GM18909 (cell line): ENCODE data around the gene LRRC31.

Source experiments
- ATAC-seq: cut with Tn5 transposase; IDR thresholded peaks from one replicate; pipeline ENCODE4 v1.9.1; 2021; ENCODE audit warnings: mild to moderate bottlenecking; ENCODE audit not compliant: unreplicated experiment, poor library complexity

The LRRC31 gene

GRCh38 chr3:169818316-169818715 is 51.4 kb downstream of the LRRC31 start:
- no peak for ATAC-seq

- ATAC-seq, result no peak
Observed at GRCh38 chr3:169815590-169816150, 54.1 kb downstream of the LRRC31 start.

- ATAC-seq, result peak; percentile 91
Observed at GRCh38 chr3:169813757-169814517, 55.8 kb downstream of the LRRC31 start.

- no peak for ATAC-seq
Observed at GRCh38 chr3:169813278-169813677, 56.5 kb downstream of the LRRC31 start.

- peak; percentile 68 for ATAC-seq
Observed at GRCh38 chr3:169812332-169813235, 57.2 kb downstream of the LRRC31 start, which contains the start of the genes LRRC34 and LRRIQ4. LRRC34 (minus strand) TSS chr3:169812904; CDS start chr3:169812548, 356 bp downstream. LRRIQ4 (plus strand) TSS chr3:169812870; CDS start chr3:169821922, 9,052 bp downstream.

GRCh38 chr3:169811631-169812331 is 58.0 kb downstream of the LRRC31 start:
- peak; percentile 13 for ATAC-seq

- ATAC-seq, result no peak
Observed at GRCh38 chr3:169809230-169809795, 60.4 kb downstream of the LRRC31 start.

GRCh38 chr3:169804681-169805080 is 65.1 kb downstream of the LRRC31 start:
- ATAC-seq, result no peak

- no peak for ATAC-seq
Observed at GRCh38 chr3:169792359-169792758, 77.4 kb downstream of the LRRC31 start.

- no peak for ATAC-seq
Observed at GRCh38 chr3:169790687-169791429, 78.9 kb downstream of the LRRC31 start.

GRCh38 chr3:169790219-169790618 is 79.5 kb downstream of the LRRC31 start:
- no peak for ATAC-seq
